HG02588 (cell line): ENCODE measurements around the gene ASIC3.
"Not testable (repeated sequence)": the region's sequence is repeated elsewhere in the genome, so short reads cannot be mapped to it uniquely, and the experiment has no call there.

ENCODE experiments used
- ATAC-seq: cut with Tn5 transposase; IDR thresholded peaks from one replicate; pipeline ENCODE4 v1.9.1; 2021; ENCODE audit warnings: mild to moderate bottlenecking, moderate library complexity; ENCODE audit not compliant: unreplicated experiment

Gene ASIC3

GRCh38 chr7:151032936-151033863 lies 15.1 kb upstream of the ASIC3 start:
- no peak for ATAC-seq

GRCh38 chr7:151033864-151034249 lies 14.5 kb upstream of the ASIC3 start:
- ATAC-seq, result no peak

GRCh38 chr7:151034312-151035025 lies 13.9 kb upstream of the ASIC3 start:
- ATAC-seq, result no peak

GRCh38 chr7:151035026-151035717 lies 13.2 kb upstream of the ASIC3 start:
- no peak for ATAC-seq

- no peak for ATAC-seq
These were observed 12.4 kb upstream of the ASIC3 start for GRCh38 chr7:151035902-151036301.

- no peak for ATAC-seq
These were observed 9.1 kb upstream of the ASIC3 start for GRCh38 chr7:151038951-151039849.

- ATAC-seq, result no peak
These were observed 8.3 kb upstream of the ASIC3 start for GRCh38 chr7:151039850-151040548.

GRCh38 chr7:151040616-151041375 lies 7.5 kb upstream of the ASIC3 start:
- ATAC-seq, result no peak

GRCh38 chr7:151043449-151043848 lies 4.9 kb upstream of the ASIC3 start:
- ATAC-seq, result not testable (repeated sequence)

GRCh38 chr7:151043959-151044358 lies 4.4 kb upstream of the ASIC3 start:
- no peak for ATAC-seq

- no peak for ATAC-seq
These were observed 3.1 kb upstream of the ASIC3 start for GRCh38 chr7:151045262-151045661.

GRCh38 chr7:151045967-151046366 lies 2.4 kb upstream of the ASIC3 start:
- no peak for ATAC-seq

GRCh38 chr7:151046603-151047573 lies 1.4 kb upstream of the ASIC3 start:
- no peak for ATAC-seq

GRCh38 chr7:151048911-151049463 lies 656 bp downstream of the ASIC3 start:
- no peak for ATAC-seq

- no peak for ATAC-seq
These were observed 2.8 kb downstream of the ASIC3 start for GRCh38 chr7:151051108-151051507.

- no peak for ATAC-seq
These were observed 4.8 kb downstream of the ASIC3 start for GRCh38 chr7:151053096-151053495.

GRCh38 chr7:151053751-151054150 lies 5.4 kb downstream of the ASIC3 start:
- no peak for ATAC-seq

GRCh38 chr7:151056283-151056665 lies 7.9 kb downstream of the ASIC3 start:
- no peak for ATAC-seq
